HEK293 (cell line): Measurements from ENCODE around the gene SAMM50.

Source experiments
- IKZF3 ChIP-seq: fragments of 450-650 bp; IDR thresholded peaks from 2 replicates; pipeline ENCODE4 v1.5.0; 2018; ENCODE audit warnings: missing biosample characterization, mild to moderate bottlenecking, missing genetic modification characterization, moderate library complexity
- KLF8 ChIP-seq: fragments of 450-650 bp; formaldehyde crosslinking; IDR thresholded peaks from 2 replicates; pipeline ENCODE4 v1.5.1; 2016; ENCODE audit warnings: missing biosample characterization, missing genetic modification characterization
- ZBTB1 ChIP-seq: fragments of 450-650 bp; formaldehyde crosslinking; IDR thresholded peaks from 2 replicates; pipeline ENCODE4 v1.5.1; 2016; ENCODE audit warnings: missing biosample characterization, missing genetic modification characterization
- ZFP37 ChIP-seq: fragments of 450-650 bp; formaldehyde crosslinking; IDR thresholded peaks from 2 replicates; pipeline ENCODE4 v1.5.1; 2016; ENCODE audit warnings: missing biosample characterization, missing genetic modification characterization
- ZFP41 ChIP-seq: fragments of 450-650 bp; formaldehyde crosslinking; IDR thresholded peaks from 2 replicates; pipeline ENCODE4 v1.5.1; 2016; ENCODE audit warnings: missing biosample characterization, missing genetic modification characterization, borderline replicate concordance
- ZNF121 ChIP-seq: fragments of 450-650 bp; formaldehyde crosslinking; IDR thresholded peaks from 2 replicates; pipeline ENCODE4 v1.5.1; 2016; ENCODE audit warnings: missing biosample characterization, missing genetic modification characterization
- ZNF24 ChIP-seq: fragments of 450-650 bp; formaldehyde crosslinking; IDR thresholded peaks from 2 replicates; pipeline ENCODE4 v1.5.1; 2016; ENCODE audit warnings: missing biosample characterization, missing genetic modification characterization
- ZNF292 ChIP-seq: fragments of 450-650 bp; formaldehyde crosslinking; IDR thresholded peaks from 2 replicates; pipeline ENCODE4 v1.5.1; 2016; ENCODE audit warnings: low read depth, missing biosample characterization, missing genetic modification characterization, borderline replicate concordance
- ZNF555 ChIP-seq: fragments of 450-650 bp; formaldehyde crosslinking; conservative IDR thresholded peaks from 2 replicates; pipeline ENCODE4 v1.5.1; 2017; ENCODE audit warnings: missing biosample characterization, mild to moderate bottlenecking, missing genetic modification characterization, inconsistent platforms
- ZNF768 ChIP-seq: fragments of 450-650 bp; formaldehyde crosslinking; IDR thresholded peaks from 2 replicates; pipeline ENCODE4 v1.5.1; 2018; ENCODE audit warnings: missing biosample characterization, mild to moderate bottlenecking, missing genetic modification characterization
- TF ChIP-seq, protein P1 (sequence below): fragments of 450-650 bp; formaldehyde crosslinking; IDR thresholded peaks from 2 replicates; pipeline ENCODE4 v1.5.1; 2016; ENCODE audit warnings: missing biosample characterization, missing genetic modification characterization
- TF ChIP-seq, protein P2 (sequence below): fragments of 450-650 bp; formaldehyde crosslinking; IDR thresholded peaks from 2 replicates; pipeline ENCODE4 v1.5.1; 2016; ENCODE audit warnings: missing biosample characterization, missing genetic modification characterization
- TF ChIP-seq, protein P3 (sequence below): fragments of 450-650 bp; formaldehyde crosslinking; IDR thresholded peaks from 2 replicates; pipeline ENCODE4 v1.5.1; 2017; ENCODE audit warnings: missing biosample characterization, mild to moderate bottlenecking, missing genetic modification characterization, moderate library complexity

DNA sequence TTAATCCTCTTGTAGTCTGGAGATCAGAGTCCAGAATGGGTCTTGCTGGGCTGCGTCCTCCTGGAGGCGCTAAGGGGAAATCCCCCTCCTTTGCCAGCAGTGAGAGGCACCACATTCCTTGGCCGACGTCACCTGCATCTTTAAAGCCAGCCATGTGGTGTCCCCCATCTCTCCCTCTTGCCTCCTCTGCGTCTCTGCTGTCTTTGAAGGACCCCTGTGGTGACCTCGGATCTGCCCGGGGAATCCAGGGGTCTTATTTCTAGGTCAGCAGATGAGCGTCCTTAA lies 41.7 kb downstream of the SAMM50 start:
- TF ChIP-seq, protein P1, sequence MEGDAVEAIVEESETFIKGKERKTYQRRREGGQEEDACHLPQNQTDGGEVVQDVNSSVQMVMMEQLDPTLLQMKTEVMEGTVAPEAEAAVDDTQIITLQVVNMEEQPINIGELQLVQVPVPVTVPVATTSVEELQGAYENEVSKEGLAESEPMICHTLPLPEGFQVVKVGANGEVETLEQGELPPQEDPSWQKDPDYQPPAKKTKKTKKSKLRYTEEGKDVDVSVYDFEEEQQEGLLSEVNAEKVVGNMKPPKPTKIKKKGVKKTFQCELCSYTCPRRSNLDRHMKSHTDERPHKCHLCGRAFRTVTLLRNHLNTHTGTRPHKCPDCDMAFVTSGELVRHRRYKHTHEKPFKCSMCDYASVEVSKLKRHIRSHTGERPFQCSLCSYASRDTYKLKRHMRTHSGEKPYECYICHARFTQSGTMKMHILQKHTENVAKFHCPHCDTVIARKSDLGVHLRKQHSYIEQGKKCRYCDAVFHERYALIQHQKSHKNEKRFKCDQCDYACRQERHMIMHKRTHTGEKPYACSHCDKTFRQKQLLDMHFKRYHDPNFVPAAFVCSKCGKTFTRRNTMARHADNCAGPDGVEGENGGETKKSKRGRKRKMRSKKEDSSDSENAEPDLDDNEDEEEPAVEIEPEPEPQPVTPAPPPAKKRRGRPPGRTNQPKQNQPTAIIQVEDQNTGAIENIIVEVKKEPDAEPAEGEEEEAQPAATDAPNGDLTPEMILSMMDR (tag by site-specific recombination), result no peak
- TF ChIP-seq IKZF3 (tag by site-specific recombination) (no peak), ZFP37 (tag by site-specific recombination) (no peak), ZNF121 (tag by site-specific recombination) (no peak), ZNF768 (no peak), ZFP41 (tag by site-specific recombination) (no peak), KLF8 (tag by site-specific recombination) (no peak), ZNF24 (tag by site-specific recombination) (no peak), ZBTB1 (no peak), ZNF292 (tag by site-specific recombination) (no peak), ZNF555 (tag by site-specific recombination) (no peak)
- TF ChIP-seq, protein P2, sequence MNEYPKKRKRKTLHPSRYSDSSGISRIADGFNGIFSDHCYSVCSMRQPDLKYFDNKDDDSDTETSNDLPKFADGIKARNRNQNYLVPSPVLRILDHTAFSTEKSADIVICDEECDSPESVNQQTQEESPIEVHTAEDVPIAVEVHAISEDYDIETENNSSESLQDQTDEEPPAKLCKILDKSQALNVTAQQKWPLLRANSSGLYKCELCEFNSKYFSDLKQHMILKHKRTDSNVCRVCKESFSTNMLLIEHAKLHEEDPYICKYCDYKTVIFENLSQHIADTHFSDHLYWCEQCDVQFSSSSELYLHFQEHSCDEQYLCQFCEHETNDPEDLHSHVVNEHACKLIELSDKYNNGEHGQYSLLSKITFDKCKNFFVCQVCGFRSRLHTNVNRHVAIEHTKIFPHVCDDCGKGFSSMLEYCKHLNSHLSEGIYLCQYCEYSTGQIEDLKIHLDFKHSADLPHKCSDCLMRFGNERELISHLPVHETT (tag by site-specific recombination), result no peak
- TF ChIP-seq, protein P3, sequence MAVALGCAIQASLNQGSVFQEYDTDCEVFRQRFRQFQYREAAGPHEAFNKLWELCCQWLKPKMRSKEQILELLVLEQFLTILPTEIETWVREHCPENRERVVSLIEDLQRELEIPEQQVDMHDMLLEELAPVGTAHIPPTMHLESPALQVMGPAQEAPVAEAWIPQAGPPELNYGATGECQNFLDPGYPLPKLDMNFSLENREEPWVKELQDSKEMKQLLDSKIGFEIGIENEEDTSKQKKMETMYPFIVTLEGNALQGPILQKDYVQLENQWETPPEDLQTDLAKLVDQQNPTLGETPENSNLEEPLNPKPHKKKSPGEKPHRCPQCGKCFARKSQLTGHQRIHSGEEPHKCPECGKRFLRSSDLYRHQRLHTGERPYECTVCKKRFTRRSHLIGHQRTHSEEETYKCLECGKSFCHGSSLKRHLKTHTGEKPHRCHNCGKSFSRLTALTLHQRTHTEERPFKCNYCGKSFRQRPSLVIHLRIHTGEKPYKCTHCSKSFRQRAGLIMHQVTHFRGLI, result no peak
